HCT116 (cell line): Measurements from ENCODE around the gene IGFBP6. TPM values are rescaled to one million over a fixed set of nuclear protein-coding genes. Genes with fewer than 3 reads are reported as not detected.

Experiments used
- ATAC-seq: fragments of 200-7000 bp; cut with Tn5 transposase; 2 replicates; pipeline ENCODE4 v1.9.1; 2020; ENCODE audit warnings: mild to moderate bottlenecking, moderate library complexity
- BruUV-seq: library from RNA; stranded (reverse); fragments of 400-500 nt; replicated peaks from 2 replicates; lab custom pipeline; 2021; lab: Mats Ljungman, UMichigan
- CTCF ChIA-PET: fragments of 300-600 bp; sonication (Branson Sonifier 250); formaldehyde crosslinking; loops from one replicate; lab custom pipeline; 2021; ENCODE audit warnings: antibody characterized with exemption; lab: Charles Lee
- POLR2A ChIA-PET: fragments of 300-600, 350-600 bp; sonication (Branson Sonifier 250); formaldehyde crosslinking; loops from one replicate; lab custom pipeline; 2021; ENCODE audit warnings: antibody characterized with exemption; lab: Charles Lee
- RAD21 ChIA-PET, 2 experiments: fragments of 300-600 bp; sonication (Branson Sonifier 250); formaldehyde crosslinking; loops; one replicate each; lab custom pipeline; 2023; ENCODE audit warnings: low total read pairs in 2 of 2; ENCODE audit not compliant: uncharacterized antibody in 2 of 2, unreplicated experiment in 2 of 2, low non-redundant PET in 1 of 2; lab: Charles Lee
- DNase-seq: peaks from one replicate; pipeline ENCODE4 v3.0.0-alpha.2; 2010; ENCODE audit warnings: low read depth, low spot score
- H2AFZ ChIP-seq: fragments of 200-600 bp; shearing (Covaris generic), sonication (generic); 2 replicates; pipeline ENCODE4 v1.6.1; 2017; ENCODE audit warnings: low read depth, mixed run types, mixed read lengths, antibody characterized with exemption, low read length; ENCODE audit not compliant: poor library complexity, severe bottlenecking
- H3K27ac ChIP-seq: 2 replicates; pipeline ENCODE4 v1.5.1; 2012; ENCODE audit warnings: low read depth, low read length
- H3K27me3 ChIP-seq: fragments of 200-600 bp; sonication (generic); 2 replicates; pipeline ENCODE4 v1.6.1; 2016; ENCODE audit warnings: mixed run types, low read length, mixed read lengths; ENCODE audit not compliant: insufficient read depth
- H3K36me3 ChIP-seq, 2 experiments: fragments of 200-500 bp in 1 of 2; fragments of 200-600 bp in 1 of 2; sonication (Bioruptor generic) in 1 of 2; sonication (generic) in 1 of 2; 2 replicates each; pipeline versions ENCODE4 v1.5.1 to v1.6.1; 2014 to 2016; ENCODE audit warnings: low read length in 2 of 2, inconsistent platforms in 1 of 2, mixed read lengths in 1 of 2, mixed run types in 1 of 2; ENCODE audit not compliant: insufficient read depth in 2 of 2, control insufficient read depth in 1 of 2
- H3K4me1 ChIP-seq, 2 experiments: fragments of 200-600 bp in 1 of 2; sonication (generic) in 1 of 2; 2 replicates each; pipeline versions ENCODE4 v1.5.1 to v1.6.1; 2012 to 2017; ENCODE audit warnings: low read length in 2 of 2, inconsistent platforms in 1 of 2, mild to moderate bottlenecking in 1 of 2, mixed read lengths in 1 of 2, mixed run types in 1 of 2, moderate library complexity in 1 of 2; ENCODE audit not compliant: insufficient read depth in 2 of 2, control insufficient read depth in 1 of 2
- H3K4me2 ChIP-seq: fragments of 200-600 bp; sonication (generic); 2 replicates; pipeline ENCODE4 v1.6.1; 2017; ENCODE audit warnings: mixed run types, low read length, mixed read lengths
- H3K4me3 ChIP-seq, 2 experiments: fragments of 200-600 bp in 1 of 2; sonication (generic) in 1 of 2; replicated peaks in 1 of 2; 2 replicates each; pipeline ENCODE4 v1.5.1; 2011 to 2016; ENCODE audit warnings: low read length in 2 of 2, control low read depth in 1 of 2, low read depth in 1 of 2, mild to moderate bottlenecking in 1 of 2, mixed read lengths in 1 of 2, mixed run types in 1 of 2
- H3K79me2 ChIP-seq: fragments of 200-600 bp; sonication (generic); 2 replicates; pipeline ENCODE4 v1.6.1; 2017; ENCODE audit warnings: mild to moderate bottlenecking, mixed run types, low read length, moderate library complexity, mixed read lengths; ENCODE audit not compliant: insufficient read depth
- H3K9ac ChIP-seq: fragments of 200-600 bp; sonication (generic); 2 replicates; pipeline ENCODE4 v1.6.1; 2016; ENCODE audit warnings: low read length, mixed read lengths
- H3K9me2 ChIP-seq: fragments of 200-600 bp; sonication (generic), shearing (Covaris generic); 2 replicates; pipeline ENCODE4 v1.6.1; 2017; ENCODE audit warnings: mixed run types, mild to moderate bottlenecking, moderate library complexity; ENCODE audit not compliant: insufficient read depth
- H3K9me3 ChIP-seq, 2 experiments: fragments of 200-500 bp in 1 of 2; fragments of 200-600 bp in 1 of 2; sonication (Bioruptor generic) in 1 of 2; sonication (generic) in 1 of 2; 2 replicates each; pipeline ENCODE4 v1.6.1; 2014 to 2017; ENCODE audit warnings: low read length in 2 of 2, mixed read lengths in 2 of 2, inconsistent platforms in 1 of 2, low read depth in 1 of 2, mild to moderate bottlenecking in 1 of 2, mixed run types in 1 of 2, moderate library complexity in 1 of 2; ENCODE audit not compliant: control insufficient read depth in 1 of 2, insufficient read depth in 1 of 2
- H4K20me1 ChIP-seq: fragments of 200-600 bp; sonication (generic), shearing (Covaris generic); 2 replicates; pipeline ENCODE4 v1.6.1; 2017; ENCODE audit warnings: mixed run types, mild to moderate bottlenecking, moderate library complexity; ENCODE audit not compliant: insufficient read depth
- CBX3 ChIP-seq: IDR thresholded peaks from 2 replicates; pipeline ENCODE4 v1.6.1; 2012; ENCODE audit warnings: low read depth
- CEBPB ChIP-seq: IDR thresholded peaks from 2 replicates; pipeline ENCODE4 v1.6.1; 2012; ENCODE audit warnings: low read depth
- EGR1 ChIP-seq: IDR thresholded peaks from 2 replicates; pipeline ENCODE4 v1.6.1; 2012; ENCODE audit warnings: low read depth
- ELF1 ChIP-seq: IDR thresholded peaks from 2 replicates; pipeline ENCODE4 v1.6.1; 2012; ENCODE audit warnings: low read depth, borderline replicate concordance
- EZH2 ChIP-seq: fragments of 200-600 bp; sonication (generic); IDR thresholded peaks from 2 replicates; pipeline ENCODE4 v1.6.1; 2017; ENCODE audit warnings: antibody characterized with exemption, mixed run types
- EZH2phosphoT487 ChIP-seq: fragments of 200-600 bp; IDR thresholded peaks from 2 replicates; pipeline ENCODE4 v1.6.1; 2018; ENCODE audit warnings: antibody characterized with exemption, borderline replicate concordance
- FOSL1 ChIP-seq: IDR thresholded peaks from 2 replicates; pipeline ENCODE4 v1.6.1; 2012; ENCODE audit warnings: low read depth
- POLR2A ChIP-seq: IDR thresholded peaks from 2 replicates; pipeline ENCODE4 v1.7.0; 2011; ENCODE audit warnings: borderline replicate concordance; ENCODE audit not compliant: insufficient read depth, insufficient read length; ENCODE audit errors: extremely low read depth
- POLR2AphosphoS5 ChIP-seq: IDR thresholded peaks from 2 replicates; pipeline ENCODE4 v1.6.1; 2011; ENCODE audit warnings: mild to moderate bottlenecking, low read depth, low read length, moderate library complexity
- SIN3A ChIP-seq: IDR thresholded peaks from 2 replicates; pipeline ENCODE4 v1.6.1; 2012; ENCODE audit warnings: low read depth
- SP1 ChIP-seq: IDR thresholded peaks from 2 replicates; pipeline ENCODE4 v1.6.1; 2012; ENCODE audit warnings: low read depth
- TCF7L2 ChIP-seq: IDR thresholded peaks from 2 replicates; pipeline ENCODE4 v1.7.0; 2011; ENCODE audit warnings: borderline replicate concordance, inconsistent platforms; ENCODE audit not compliant: insufficient read depth, insufficient read length; ENCODE audit errors: extremely low read depth
- YY1 ChIP-seq: IDR thresholded peaks from 2 replicates; pipeline ENCODE4 v1.6.1; 2011; ENCODE audit warnings: low read length, low read depth, moderate library complexity, mild to moderate bottlenecking; ENCODE audit not compliant: insufficient replicate concordance; ENCODE audit errors: extremely low read depth
- ZFX ChIP-seq: fragments of 450-650 bp; IDR thresholded peaks from 2 replicates; pipeline ENCODE4 v1.6.1; 2017
- ZNF274 ChIP-seq: fragments of 200-500 bp; sonication (Bioruptor generic); IDR thresholded peaks from 2 replicates; pipeline ENCODE4 v1.6.1; 2014; ENCODE audit warnings: mild to moderate bottlenecking, low read depth, low read length, inconsistent platforms
- intact Hi-C: fragments of 100-400 bp; cut with micrococcal nuclease; formaldehyde crosslinking; loops from 2 replicates; pipeline ENCODE4 v1.10.0; 2022
- total RNA-seq: library from RNA; stranded (reverse); gene quantifications from one replicate; pipeline ENCODE4 v1.2.1, GENCODE V29; 2021; ENCODE audit not compliant: unreplicated experiment
- TF ChIP-seq, protein P1 (sequence below): IDR thresholded peaks from 2 replicates; pipeline ENCODE4 v1.6.1; 2012
- TF ChIP-seq, protein P2 (sequence below), 3 experiments: fragments of 200-600 bp in 1 of 3; sonication (generic) in 1 of 3; IDR thresholded peaks in 2 of 3; conservative IDR thresholded peaks in 1 of 3; 2 replicates each; pipeline ENCODE4 v1.5.1; 2012 to 2017; ENCODE audit warnings: low read depth in 2 of 3, low read length in 2 of 3, antibody characterized with exemption in 1 of 3, borderline replicate concordance in 1 of 3, control low read depth in 1 of 3, mild to moderate bottlenecking in 1 of 3, mixed read lengths in 1 of 3, mixed run types in 1 of 3, moderate library complexity in 1 of 3; ENCODE audit not compliant: insufficient read depth in 1 of 3
- TF ChIP-seq, protein P3 (sequence below): IDR thresholded peaks from 2 replicates; pipeline ENCODE4 v1.6.1; 2012; ENCODE audit warnings: low read depth

Gene IGFBP6
- total RNA-seq, 1 experiment from 2014 or later = 83.4 TPM

GRCh38 chr12:53073881-53074280 lies 23.6 kb upstream of the IGFBP6 start (continued):
- TF ChIP-seq, protein P1, sequence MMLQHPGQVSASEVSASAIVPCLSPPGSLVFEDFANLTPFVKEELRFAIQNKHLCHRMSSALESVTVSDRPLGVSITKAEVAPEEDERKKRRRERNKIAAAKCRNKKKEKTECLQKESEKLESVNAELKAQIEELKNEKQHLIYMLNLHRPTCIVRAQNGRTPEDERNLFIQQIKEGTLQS = no peak

DNA sequence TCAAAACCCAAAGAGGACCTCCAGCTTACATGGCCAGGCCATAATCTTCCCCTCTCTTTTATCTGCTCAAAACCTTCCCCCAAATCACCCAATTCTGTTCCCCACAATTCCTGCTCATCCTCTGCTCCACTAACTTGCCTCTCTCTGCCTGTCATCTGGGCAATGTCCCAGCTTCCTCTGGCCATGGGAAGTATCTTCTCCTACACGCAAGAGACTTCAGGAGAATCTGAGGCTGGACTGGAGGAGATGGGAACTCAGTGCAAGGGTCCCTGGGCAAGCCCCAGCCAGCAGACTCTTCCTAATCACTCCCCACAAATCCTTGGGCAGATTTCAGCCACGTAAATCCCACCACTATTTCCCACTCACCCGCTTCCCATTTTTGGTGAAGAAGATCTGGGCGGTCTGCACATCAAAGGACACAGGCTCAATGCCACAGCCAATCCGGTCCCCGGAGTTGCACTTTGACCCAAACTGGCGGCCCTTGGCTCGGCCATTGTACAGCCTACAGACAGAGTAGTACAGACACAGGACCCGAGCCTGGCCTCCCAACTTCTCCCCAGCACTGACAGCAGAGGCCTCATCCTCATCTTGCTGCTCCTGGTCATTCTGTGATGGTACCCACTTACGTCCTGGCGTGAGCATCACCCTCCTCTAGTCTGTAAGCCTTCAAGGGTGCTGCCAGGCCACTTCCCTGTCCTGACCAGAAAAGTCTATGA lies 23.0 kb upstream of the IGFBP6 start:
- ChIA-PET CTCF (interaction anchor here (1.6 kb wide), 1 partner anchor 20 kb away, joined by 4 read pairs; no protein-coding TSS in a partner anchor), POLR2A (no interaction called here), RAD21 (no interaction called here)
- H3K9me3 ChIP-seq = no peaks in the 10 kb centered on the region
- H3K9ac ChIP-seq = no peak overlapping the region
- H4K20me1 ChIP-seq = no peaks in the 10 kb centered on the region
- peaks cover 21% of the 10 kb centered on the region; the same call in 1 of the 2 replicates for H3K79me2 ChIP-seq
- TF ChIP-seq, protein P2, sequence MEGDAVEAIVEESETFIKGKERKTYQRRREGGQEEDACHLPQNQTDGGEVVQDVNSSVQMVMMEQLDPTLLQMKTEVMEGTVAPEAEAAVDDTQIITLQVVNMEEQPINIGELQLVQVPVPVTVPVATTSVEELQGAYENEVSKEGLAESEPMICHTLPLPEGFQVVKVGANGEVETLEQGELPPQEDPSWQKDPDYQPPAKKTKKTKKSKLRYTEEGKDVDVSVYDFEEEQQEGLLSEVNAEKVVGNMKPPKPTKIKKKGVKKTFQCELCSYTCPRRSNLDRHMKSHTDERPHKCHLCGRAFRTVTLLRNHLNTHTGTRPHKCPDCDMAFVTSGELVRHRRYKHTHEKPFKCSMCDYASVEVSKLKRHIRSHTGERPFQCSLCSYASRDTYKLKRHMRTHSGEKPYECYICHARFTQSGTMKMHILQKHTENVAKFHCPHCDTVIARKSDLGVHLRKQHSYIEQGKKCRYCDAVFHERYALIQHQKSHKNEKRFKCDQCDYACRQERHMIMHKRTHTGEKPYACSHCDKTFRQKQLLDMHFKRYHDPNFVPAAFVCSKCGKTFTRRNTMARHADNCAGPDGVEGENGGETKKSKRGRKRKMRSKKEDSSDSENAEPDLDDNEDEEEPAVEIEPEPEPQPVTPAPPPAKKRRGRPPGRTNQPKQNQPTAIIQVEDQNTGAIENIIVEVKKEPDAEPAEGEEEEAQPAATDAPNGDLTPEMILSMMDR (IDR thresholded peaks at IDR 0.05 in 2 of 3, conservative IDR thresholded peaks at IDR 0.05 in 1 of 3; ENCODE audit: borderline replicate concordance in 1 of 3, insufficient read depth in 1 of 3, low read depth in 2 of 3, low read length in 2 of 3) = no peak
- no peak for TF ChIP-seq POLR2AphosphoS5
- TF ChIP-seq FOSL1 = no peak
- TF ChIP-seq EZH2phosphoT487 = no peak
- no peak for TF ChIP-seq EZH2
- TF ChIP-seq SIN3A = no peak
- TF ChIP-seq YY1 = no peak
- TF ChIP-seq, protein P1 = no peak
- no peak for TF ChIP-seq EGR1
- TF ChIP-seq ZNF274 = no peak
- no peak for TF ChIP-seq CEBPB
- TF ChIP-seq CBX3 = no peak
- TF ChIP-seq ELF1 = no peak
- TF ChIP-seq TCF7L2 = no peak
- no peak for TF ChIP-seq POLR2A
- TF ChIP-seq ZFX = no peak
- no peak for TF ChIP-seq SP1
- TF ChIP-seq, protein P3, sequence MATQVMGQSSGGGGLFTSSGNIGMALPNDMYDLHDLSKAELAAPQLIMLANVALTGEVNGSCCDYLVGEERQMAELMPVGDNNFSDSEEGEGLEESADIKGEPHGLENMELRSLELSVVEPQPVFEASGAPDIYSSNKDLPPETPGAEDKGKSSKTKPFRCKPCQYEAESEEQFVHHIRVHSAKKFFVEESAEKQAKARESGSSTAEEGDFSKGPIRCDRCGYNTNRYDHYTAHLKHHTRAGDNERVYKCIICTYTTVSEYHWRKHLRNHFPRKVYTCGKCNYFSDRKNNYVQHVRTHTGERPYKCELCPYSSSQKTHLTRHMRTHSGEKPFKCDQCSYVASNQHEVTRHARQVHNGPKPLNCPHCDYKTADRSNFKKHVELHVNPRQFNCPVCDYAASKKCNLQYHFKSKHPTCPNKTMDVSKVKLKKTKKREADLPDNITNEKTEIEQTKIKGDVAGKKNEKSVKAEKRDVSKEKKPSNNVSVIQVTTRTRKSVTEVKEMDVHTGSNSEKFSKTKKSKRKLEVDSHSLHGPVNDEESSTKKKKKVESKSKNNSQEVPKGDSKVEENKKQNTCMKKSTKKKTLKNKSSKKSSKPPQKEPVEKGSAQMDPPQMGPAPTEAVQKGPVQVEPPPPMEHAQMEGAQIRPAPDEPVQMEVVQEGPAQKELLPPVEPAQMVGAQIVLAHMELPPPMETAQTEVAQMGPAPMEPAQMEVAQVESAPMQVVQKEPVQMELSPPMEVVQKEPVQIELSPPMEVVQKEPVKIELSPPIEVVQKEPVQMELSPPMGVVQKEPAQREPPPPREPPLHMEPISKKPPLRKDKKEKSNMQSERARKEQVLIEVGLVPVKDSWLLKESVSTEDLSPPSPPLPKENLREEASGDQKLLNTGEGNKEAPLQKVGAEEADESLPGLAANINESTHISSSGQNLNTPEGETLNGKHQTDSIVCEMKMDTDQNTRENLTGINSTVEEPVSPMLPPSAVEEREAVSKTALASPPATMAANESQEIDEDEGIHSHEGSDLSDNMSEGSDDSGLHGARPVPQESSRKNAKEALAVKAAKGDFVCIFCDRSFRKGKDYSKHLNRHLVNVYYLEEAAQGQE = no peak
- DNase-seq = no peak
- no peak overlapping the region for H3K27ac ChIP-seq
- intact Hi-C loops = no loop called here
- H3K27me3 ChIP-seq = no peaks in the 10 kb centered on the region
- ATAC-seq = no peak
- H3K4me1 ChIP-seq = peaks cover 6 to 33% of the 10 kb centered on the region in 2 experiments
- H3K9me2 ChIP-seq = no peaks in the 10 kb centered on the region
- H3K4me3 ChIP-seq = no peak overlapping the region
- BruUV-seq = no TSS peak
- peaks cover 9 to 36% of the 10 kb centered on the region in 2 experiments; a peak in 2 of 4 replicates for H3K36me3 ChIP-seq
- no peak overlapping the region for H3K4me2 ChIP-seq
- H2AFZ ChIP-seq = no peak overlapping the region
